D721Med (cell line): Measurements from ENCODE around the gene ZMYND11.

Experiments
- DNase-seq: peaks from one replicate; pipeline ENCODE4 v3.0.0; 2011; ENCODE audit warnings: low spot score; ENCODE audit not compliant: insufficient read length
- FAIRE-seq: peaks from 2 replicates; lab custom pipeline; 2011; peaks lifted over from hg19 to GRCh38; lab: Jason Lieb, UNC
- CTCF ChIP-seq: IDR thresholded peaks from 2 replicates; pipeline ENCODE4 v1.5.1; 2012; ENCODE audit warnings: mild to moderate bottlenecking, control low read depth; ENCODE audit not compliant: insufficient read depth; ENCODE audit errors: missing control alignments

Gene ZMYND11

GRCh38 chr10:92153-92552, 43.1 kb upstream of the ZMYND11 start:
- FAIRE-seq (no peak), DNase-seq (no peak)
- TF ChIP-seq CTCF: no peak

DNA sequence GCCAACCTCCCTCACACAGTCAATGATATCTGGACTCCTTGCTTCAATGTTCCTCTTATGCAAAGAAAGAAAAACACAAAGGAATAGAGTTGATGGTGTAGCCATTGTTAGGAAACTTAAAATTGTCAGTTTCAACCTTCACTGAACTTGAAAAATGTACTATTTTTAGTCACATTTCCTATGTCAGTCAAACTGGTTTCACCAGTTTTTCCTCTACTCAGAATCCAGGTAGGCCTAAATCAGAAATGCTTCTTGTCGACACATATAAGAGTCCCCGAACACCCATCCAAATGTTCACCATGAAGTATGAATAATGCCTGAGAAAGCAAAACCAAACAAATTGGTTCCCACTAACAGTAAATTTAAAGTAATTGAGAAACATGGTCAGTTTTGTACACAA, 42.4 kb upstream of the ZMYND11 start:
- TF ChIP-seq CTCF: no peak
- DNase-seq (no peak), FAIRE-seq (no peak)

- no peak for DNase-seq
- no peak for FAIRE-seq
- no peak for TF ChIP-seq CTCF
Observed at GRCh38 chr10:94613-95012, 40.6 kb upstream of the ZMYND11 start.

DNA sequence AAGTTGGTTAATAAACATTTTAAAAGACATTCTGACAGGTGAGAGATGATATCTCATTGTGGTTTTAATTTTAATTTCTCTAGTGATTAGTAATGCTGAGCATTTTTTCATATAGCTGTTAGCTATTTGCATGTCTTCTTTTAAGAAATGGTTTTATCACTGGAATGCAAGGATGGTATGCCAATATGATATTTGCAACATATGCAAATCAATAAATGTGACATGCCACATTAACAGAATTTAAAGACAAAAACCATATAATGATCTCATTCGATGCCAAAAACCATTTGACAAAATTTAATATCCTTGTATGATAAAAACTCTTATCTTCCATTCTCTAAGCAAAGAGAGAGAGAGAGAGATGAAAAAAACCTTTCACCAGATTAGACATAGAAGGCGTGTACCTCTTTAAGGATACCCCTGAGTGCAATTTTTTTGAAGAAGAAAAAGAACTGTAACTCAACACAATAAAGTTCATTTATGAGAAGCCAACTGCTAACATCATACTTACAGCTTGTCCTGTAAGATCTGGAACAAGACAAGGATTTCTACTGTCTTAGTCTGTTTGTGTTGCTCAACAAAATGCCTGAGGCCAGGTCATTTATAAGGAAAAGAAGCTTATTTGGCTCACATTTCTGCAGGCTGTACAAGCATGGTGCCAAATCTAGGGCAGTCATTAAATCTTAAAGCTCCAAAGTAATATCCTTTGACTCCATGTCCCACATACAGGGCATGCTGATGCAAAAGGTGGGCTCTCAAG, 39.7 kb upstream of the ZMYND11 start:
- FAIRE-seq (no peak), DNase-seq (no peak)
- TF ChIP-seq CTCF: no peak

DNA sequence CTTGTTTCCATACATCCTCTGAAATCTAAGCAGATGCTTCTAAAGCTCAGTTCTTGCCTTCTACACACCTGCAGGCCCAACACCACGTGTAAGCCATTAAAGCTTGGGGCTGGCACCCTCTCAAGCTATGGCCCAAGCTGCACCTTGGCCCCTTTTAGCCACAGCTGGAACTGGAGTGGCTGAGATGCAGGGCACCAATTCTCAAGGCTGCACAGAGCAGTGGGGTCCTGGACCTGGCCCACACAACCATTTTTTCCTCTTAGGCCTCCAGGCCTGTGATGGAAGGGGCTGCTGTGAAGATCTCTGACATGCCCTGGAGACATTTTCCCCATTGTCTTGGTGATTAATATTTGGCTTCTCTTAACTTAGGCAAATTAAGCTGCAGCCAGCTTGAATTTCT, 38.8 kb upstream of the ZMYND11 start:
- no peak for FAIRE-seq
- no peak for DNase-seq
- TF ChIP-seq CTCF: no peak

- FAIRE-seq: no peak
- TF ChIP-seq CTCF: no peak
- DNase-seq: no peak
Observed at GRCh38 chr10:104416-104815, 30.8 kb upstream of the ZMYND11 start.

GRCh38 chr10:104862-105565, 30.2 kb upstream of the ZMYND11 start:
- DNase-seq (no peak), FAIRE-seq (no peak)
- TF ChIP-seq CTCF: no peak
